ENCODE results near the gene NCBP3.

DNA sequence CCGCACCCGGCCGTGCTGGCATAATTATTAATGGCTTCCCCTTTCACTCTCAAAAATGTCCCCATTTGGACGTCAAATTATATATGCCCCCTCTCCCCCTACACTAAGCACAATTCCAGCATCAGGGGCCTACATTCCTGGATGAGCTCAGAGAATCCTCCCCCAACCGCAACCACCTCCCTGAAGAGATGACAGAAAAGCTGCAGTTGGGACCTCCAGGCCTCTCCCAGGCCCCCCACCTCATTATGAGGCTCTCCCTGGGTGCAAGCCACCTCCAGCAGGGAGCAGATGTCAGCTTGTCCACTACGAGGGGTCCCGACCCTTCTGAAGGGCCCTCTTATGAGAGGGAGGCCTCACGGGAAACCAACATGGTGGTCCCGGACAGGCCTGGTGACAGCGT is 18.5 kb upstream of the NCBP3 start:
- TF ChIP-seq CTCF (tag by site-specific recombination; IDR thresholded peaks at IDR 0.05) = no peak
- no peak for TF ChIP-seq ZNF121 (tag by site-specific recombination; IDR thresholded peaks at IDR 0.05)
- no peak for TF ChIP-seq ZSCAN30 (tag by site-specific recombination; IDR thresholded peaks at IDR 0.05)
- TF ChIP-seq ZNF404 (tag by site-specific recombination; IDR thresholded peaks at IDR 0.05) = no peak
- TF ChIP-seq YY1 (tag by site-specific recombination; IDR thresholded peaks at IDR 0.05) = no peak

Measured in HEK293 (cell line).